ENCODE results near the gene TIGIT.

Gene TIGIT

GRCh38 chr3:114313426-114313825 lies 19.6 kb downstream of the TIGIT start:
- no peak for DNase-seq

GRCh38 chr3:114314282-114314681 lies 20.5 kb downstream of the TIGIT start:
- no peak for DNase-seq

GRCh38 chr3:114318295-114318694 lies 24.5 kb downstream of the TIGIT start:
- no peak for DNase-seq

- DNase-seq, result peak; percentile 44
Observed at GRCh38 chr3:114319453-114319852, 25.6 kb downstream of the TIGIT start.

GRCh38 chr3:114320246-114320645 lies 26.4 kb downstream of the TIGIT start:
- DNase-seq, result no peak

- DNase-seq, result no peak
Observed at GRCh38 chr3:114323546-114324254, 29.9 kb downstream of the TIGIT start.

- DNase-seq, result no peak
Observed at GRCh38 chr3:114327665-114328064, 33.8 kb downstream of the TIGIT start.

GRCh38 chr3:114328345-114328744 lies 34.5 kb downstream of the TIGIT start:
- no peak for DNase-seq

- DNase-seq, result no peak
Observed at GRCh38 chr3:114329823-114330222, 36.0 kb downstream of the TIGIT start.

- DNase-seq, result no peak
Observed at GRCh38 chr3:114331007-114331406, 37.2 kb downstream of the TIGIT start.

GRCh38 chr3:114331710-114332109 lies 37.9 kb downstream of the TIGIT start:
- no peak for DNase-seq

- no peak for DNase-seq
Observed at GRCh38 chr3:114332342-114333179, 38.7 kb downstream of the TIGIT start.

- DNase-seq, result peak; percentile 2
Observed at GRCh38 chr3:114333180-114333922, 39.5 kb downstream of the TIGIT start.

- DNase-seq, result no peak
Observed at GRCh38 chr3:114333923-114334240, 40.1 kb downstream of the TIGIT start.

- DNase-seq, result peak; percentile 1
Observed at GRCh38 chr3:114336122-114336697, 42.4 kb downstream of the TIGIT start.

GRCh38 chr3:114336857-114337256 lies 43.0 kb downstream of the TIGIT start:
- DNase-seq, result no peak

GRCh38 chr3:114338651-114339357 lies 45.0 kb downstream of the TIGIT start:
- DNase-seq, result no peak

- no peak for DNase-seq
Observed at GRCh38 chr3:114344492-114344891, 50.7 kb downstream of the TIGIT start.

- DNase-seq, result no peak
Observed at GRCh38 chr3:114350271-114350670, 56.4 kb downstream of the TIGIT start.

- DNase-seq, result no peak
Observed at GRCh38 chr3:114350690-114351089, 56.9 kb downstream of the TIGIT start.

GRCh38 chr3:114351123-114351821 lies 57.4 kb downstream of the TIGIT start:
- DNase-seq, result no peak

- DNase-seq, result no peak
Observed at GRCh38 chr3:114351822-114352145, 58.0 kb downstream of the TIGIT start.
